ENCODE results near the gene HELZ. TPM values are rescaled to one million over a fixed set of nuclear protein-coding genes. Genes with fewer than 3 reads are reported as not detected.
A peak's percentile ranks its signal among the peaks of the same experiment; 100 is the strongest.

The HELZ gene
- total RNA-seq, 1 experiment from 2014 or later, result 49.8 TPM

GRCh38 chr17:67211742-67212141, 33.3 kb downstream of the HELZ start:
- no peak overlapping the region for H2BK20ac ChIP-seq (ENCODE audit: low read depth, low read length, poor library complexity, severe bottlenecking)
- no CpG with 5 or more reads among the region's 5 CpGs for WGBS (ENCODE audit: extremely low coverage, insufficient read length, low lambda C conversion rate)

More at GRCh38 chr17:67211742-67212141, 33.3 kb downstream of the HELZ start:
- Histone ChIP-seq H3K4me1 (ENCODE audit: insufficient read depth, low read length) (no peaks in the 10 kb centered on the region), H3K4ac (ENCODE audit: low read depth, low read length) (no peak overlapping the region), H3K27me3 (ENCODE audit: insufficient read depth, low read length) (no peaks in the 10 kb centered on the region), H4K5ac (ENCODE audit: insufficient read length, low read depth, low read length) (no peak overlapping the region), H2AK5ac (ENCODE audit: insufficient read length, low read length) (no peak overlapping the region), H3K9ac (ENCODE audit: extremely low read depth, insufficient read length, low read length) (no peak overlapping the region), H2AFZ (ENCODE audit: low read length) (no peak overlapping the region), H2BK12ac (ENCODE audit: insufficient read length, low read depth, low read length) (no peak overlapping the region), H4K91ac (ENCODE audit: insufficient read length, low read depth, low read length) (no peak overlapping the region), H3K18ac (ENCODE audit: insufficient read length, low read depth, low read length) (no peak overlapping the region), H4K20me1 (ENCODE audit: control insufficient read depth, insufficient read depth, insufficient read length) (no peaks in the 10 kb centered on the region), H3K79me2 (ENCODE audit: insufficient read depth, low read length) (no peaks in the 10 kb centered on the region; the same call in 1 of the 2 replicates), H2BK120ac (ENCODE audit: low read depth, low read length, poor library complexity, severe bottlenecking) (no peak overlapping the region), H2BK15ac (ENCODE audit: low read depth, low read length) (no peak overlapping the region), H3K27ac (ENCODE audit: insufficient read length, low read depth, low read length) (no peak overlapping the region), H3T11ph (ENCODE audit: low read length) (no peak overlapping the region), H3K4me2 (ENCODE audit: insufficient read depth, insufficient read length, low read length) (no peak overlapping the region), H2BK5ac (ENCODE audit: insufficient read length, low read length) (no peak overlapping the region), H3K56ac (ENCODE audit: insufficient read length, low read depth, low read length) (no peak overlapping the region), H3K23ac (ENCODE audit: insufficient read length, low read depth, low read length) (no peak overlapping the region), H3K14ac (ENCODE audit: insufficient read depth, low read length) (no peak overlapping the region), H3K79me1 (ENCODE audit: insufficient read depth, low read depth, low read length, poor library complexity, severe bottlenecking) (peaks cover 3% of the 10 kb centered on the region), H3K23me2 (ENCODE audit: insufficient read length, low read depth, low read length, poor library complexity, severe bottlenecking) (no peaks in the 10 kb centered on the region), H3K9me3 (ENCODE audit: control insufficient read depth, low read depth, low read length) (no peaks in the 10 kb centered on the region), H4K8ac (replicated peaks; ENCODE audit: insufficient read length, low read depth, low read length) (no peak overlapping the region)
- no peaks in the 10 kb centered on the region for H3K9me3 Mint-ChIP-seq
- peak overlapping the region in 2 of 3 experiments; percentile 27 to 37; a peak in 2 of 7 replicates for H3K27ac Mint-ChIP-seq
- no peaks in the 10 kb centered on the region for H3K4me1 Mint-ChIP-seq
- no peak for DNase-seq
- no peak for TF ChIP-seq CTCF (conservative IDR thresholded peaks at IDR 0.05)
- H3K4me3 Mint-ChIP-seq, result no peak overlapping the region
- H3K36me3 Mint-ChIP-seq (ENCODE audit: insufficient read depth in 1 of 3, low read depth in 3 of 3), result peaks cover 0 to 15% (median 15%) of the 10 kb centered on the region in 3 experiments; a peak in 4 of 7 replicates
- H3K27me3 Mint-ChIP-seq (ENCODE audit: low read depth), result no peaks in the 10 kb centered on the region

Data from H9 (cell line).